ENCODE data around the gene TSPAN17. TPM values are rescaled to one million over a fixed set of nuclear protein-coding genes. Genes with fewer than 3 reads are reported as not detected.

Gene TSPAN17
- total and polyA plus RNA-seq, 2 experiments from 2014 or later, result 11.7 to 52.1 TPM

- TF ChIP-seq, protein P1, sequence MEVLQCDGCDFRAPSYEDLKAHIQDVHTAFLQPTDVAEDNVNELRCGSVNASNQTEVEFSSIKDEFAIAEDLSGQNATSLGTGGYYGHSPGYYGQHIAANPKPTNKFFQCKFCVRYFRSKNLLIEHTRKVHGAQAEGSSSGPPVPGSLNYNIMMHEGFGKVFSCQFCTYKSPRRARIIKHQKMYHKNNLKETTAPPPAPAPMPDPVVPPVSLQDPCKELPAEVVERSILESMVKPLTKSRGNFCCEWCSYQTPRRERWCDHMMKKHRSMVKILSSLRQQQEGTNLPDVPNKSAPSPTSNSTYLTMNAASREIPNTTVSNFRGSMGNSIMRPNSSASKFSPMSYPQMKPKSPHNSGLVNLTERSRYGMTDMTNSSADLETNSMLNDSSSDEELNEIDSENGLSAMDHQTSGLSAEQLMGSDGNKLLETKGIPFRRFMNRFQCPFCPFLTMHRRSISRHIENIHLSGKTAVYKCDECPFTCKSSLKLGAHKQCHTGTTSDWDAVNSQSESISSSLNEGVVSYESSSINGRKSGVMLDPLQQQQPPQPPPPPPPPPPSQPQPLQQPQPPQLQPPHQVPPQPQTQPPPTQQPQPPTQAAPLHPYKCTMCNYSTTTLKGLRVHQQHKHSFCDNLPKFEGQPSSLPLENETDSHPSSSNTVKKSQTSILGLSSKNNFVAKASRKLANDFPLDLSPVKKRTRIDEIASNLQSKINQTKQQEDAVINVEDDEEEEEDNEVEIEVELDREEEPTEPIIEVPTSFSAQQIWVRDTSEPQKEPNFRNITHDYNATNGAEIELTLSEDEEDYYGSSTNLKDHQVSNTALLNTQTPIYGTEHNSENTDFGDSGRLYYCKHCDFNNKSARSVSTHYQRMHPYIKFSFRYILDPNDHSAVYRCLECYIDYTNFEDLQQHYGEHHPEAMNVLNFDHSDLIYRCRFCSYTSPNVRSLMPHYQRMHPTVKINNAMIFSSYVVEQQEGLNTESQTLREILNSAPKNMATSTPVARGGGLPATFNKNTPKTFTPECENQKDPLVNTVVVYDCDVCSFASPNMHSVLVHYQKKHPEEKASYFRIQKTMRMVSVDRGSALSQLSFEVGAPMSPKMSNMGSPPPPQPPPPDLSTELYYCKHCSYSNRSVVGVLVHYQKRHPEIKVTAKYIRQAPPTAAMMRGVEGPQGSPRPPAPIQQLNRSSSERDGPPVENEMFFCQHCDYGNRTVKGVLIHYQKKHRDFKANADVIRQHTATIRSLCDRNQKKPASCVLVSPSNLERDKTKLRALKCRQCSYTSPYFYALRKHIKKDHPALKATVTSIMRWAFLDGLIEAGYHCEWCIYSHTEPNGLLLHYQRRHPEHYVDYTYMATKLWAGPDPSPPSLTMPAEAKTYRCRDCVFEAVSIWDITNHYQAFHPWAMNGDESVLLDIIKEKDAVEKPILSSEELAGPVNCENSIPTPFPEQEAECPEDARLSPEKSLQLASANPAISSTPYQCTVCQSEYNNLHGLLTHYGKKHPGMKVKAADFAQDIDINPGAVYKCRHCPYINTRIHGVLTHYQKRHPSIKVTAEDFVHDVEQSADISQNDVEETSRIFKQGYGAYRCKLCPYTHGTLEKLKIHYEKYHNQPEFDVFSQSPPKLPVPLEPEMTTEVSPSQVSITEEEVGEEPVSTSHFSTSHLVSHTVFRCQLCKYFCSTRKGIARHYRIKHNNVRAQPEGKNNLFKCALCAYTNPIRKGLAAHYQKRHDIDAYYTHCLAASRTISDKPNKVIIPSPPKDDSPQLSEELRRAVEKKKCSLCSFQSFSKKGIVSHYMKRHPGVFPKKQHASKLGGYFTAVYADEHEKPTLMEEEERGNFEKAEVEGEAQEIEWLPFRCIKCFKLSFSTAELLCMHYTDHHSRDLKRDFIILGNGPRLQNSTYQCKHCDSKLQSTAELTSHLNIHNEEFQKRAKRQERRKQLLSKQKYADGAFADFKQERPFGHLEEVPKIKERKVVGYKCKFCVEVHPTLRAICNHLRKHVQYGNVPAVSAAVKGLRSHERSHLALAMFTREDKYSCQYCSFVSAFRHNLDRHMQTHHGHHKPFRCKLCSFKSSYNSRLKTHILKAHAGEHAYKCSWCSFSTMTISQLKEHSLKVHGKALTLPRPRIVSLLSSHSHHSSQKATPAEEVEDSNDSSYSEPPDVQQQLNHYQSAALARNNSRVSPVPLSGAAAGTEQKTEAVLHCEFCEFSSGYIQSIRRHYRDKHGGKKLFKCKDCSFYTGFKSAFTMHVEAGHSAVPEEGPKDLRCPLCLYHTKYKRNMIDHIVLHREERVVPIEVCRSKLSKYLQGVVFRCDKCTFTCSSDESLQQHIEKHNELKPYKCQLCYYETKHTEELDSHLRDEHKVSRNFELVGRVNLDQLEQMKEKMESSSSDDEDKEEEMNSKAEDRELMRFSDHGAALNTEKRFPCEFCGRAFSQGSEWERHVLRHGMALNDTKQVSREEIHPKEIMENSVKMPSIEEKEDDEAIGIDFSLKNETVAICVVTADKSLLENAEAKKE (CRISPR knock-in tag; IDR thresholded peaks at IDR 0.05), result no peak
- TF ChIP-seq EZH2 (IDR thresholded peaks at IDR 0.05; ENCODE audit: low read depth, unreplicated experiment) (no peak), STAT1 (IDR thresholded peaks at IDR 0.05; ENCODE audit: unreplicated experiment) (no peak), NANOG (IDR thresholded peaks at IDR 0.05; ENCODE audit: borderline replicate concordance) (no peak), ZNF331 (CRISPR knock-in tag; IDR thresholded peaks at IDR 0.05; ENCODE audit: low read depth) (no peak), CREB1 (CRISPR knock-in tag; IDR thresholded peaks at IDR 0.05; ENCODE audit: low read depth) (no peak)
- TF ChIP-seq, protein P2, sequence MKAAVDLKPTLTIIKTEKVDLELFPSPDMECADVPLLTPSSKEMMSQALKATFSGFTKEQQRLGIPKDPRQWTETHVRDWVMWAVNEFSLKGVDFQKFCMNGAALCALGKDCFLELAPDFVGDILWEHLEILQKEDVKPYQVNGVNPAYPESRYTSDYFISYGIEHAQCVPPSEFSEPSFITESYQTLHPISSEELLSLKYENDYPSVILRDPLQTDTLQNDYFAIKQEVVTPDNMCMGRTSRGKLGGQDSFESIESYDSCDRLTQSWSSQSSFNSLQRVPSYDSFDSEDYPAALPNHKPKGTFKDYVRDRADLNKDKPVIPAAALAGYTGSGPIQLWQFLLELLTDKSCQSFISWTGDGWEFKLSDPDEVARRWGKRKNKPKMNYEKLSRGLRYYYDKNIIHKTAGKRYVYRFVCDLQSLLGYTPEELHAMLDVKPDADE (IDR thresholded peaks at IDR 0.05), result no peak
These were observed 40.4 kb upstream of the TSPAN17 start (continued) for GRCh38 chr5:176606875-176607274.

DNA sequence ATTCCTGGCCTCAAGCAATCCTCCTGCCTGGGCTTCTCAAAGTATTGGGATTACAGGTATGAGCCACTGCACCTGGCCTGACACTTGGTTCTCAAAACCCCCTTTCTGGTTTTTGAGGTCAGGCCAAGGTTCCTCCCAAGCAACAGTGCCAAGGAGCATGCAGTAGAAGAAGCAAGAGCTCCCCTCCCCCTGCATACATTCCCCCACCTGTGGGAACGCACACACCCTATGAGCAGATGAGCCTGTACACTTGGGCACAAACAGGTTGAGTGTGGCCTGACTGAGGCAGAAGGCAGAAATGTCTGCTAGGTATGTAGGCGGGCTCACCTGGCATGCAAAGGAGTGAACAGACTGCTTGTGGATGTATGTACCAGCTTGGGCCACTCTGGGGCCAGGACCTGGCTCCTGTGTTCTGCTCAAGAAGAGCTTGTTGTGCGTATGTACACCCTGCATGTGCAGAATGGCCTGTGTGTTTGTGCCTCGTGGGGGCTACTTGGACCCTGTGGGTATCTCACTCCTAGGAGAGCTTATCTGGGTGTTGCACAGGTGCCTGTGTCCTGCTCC, 39.1 kb upstream of the TSPAN17 start:
- H3K4me1 Mint-ChIP-seq, result peaks cover 28% of the 10 kb centered on the region
- no peaks in the 10 kb centered on the region for H3K36me3 ChIP-seq (ENCODE audit: insufficient read depth)
- ATAC-seq, result no peak
- H3K4me2 ChIP-seq, result 0 out of 2 replicates have a peak overlapping the region, but pooled peaks have one; percentile 85
- H3F3A ChIP-seq (replicated peaks; ENCODE audit: low read depth), result 0 out of 2 replicates have a peak, but pooled peaks cover 11% of the 10 kb centered on the region
- no peak for DNase-seq (ENCODE audit: low spot score)
- H3K4me3 Mint-ChIP-seq, result peak overlapping the region; percentile 92
- H3K9me3 Mint-ChIP-seq, result no peaks in the 10 kb centered on the region
- H3K4me1 ChIP-seq (ENCODE audit: insufficient read depth), result peaks cover 14% of the 10 kb centered on the region
- H3K9me2 ChIP-seq (ENCODE audit: insufficient read depth), result no peaks in the 10 kb centered on the region
- H3K4me3 ChIP-seq, result no peak overlapping the region
- peaks cover 5% of the 10 kb centered on the region for H3K27me3 ChIP-seq (ENCODE audit: insufficient read depth)
- peaks cover 22% of the 10 kb centered on the region; the same call in 1 of the 2 replicates for H4K20me1 ChIP-seq (replicated peaks; ENCODE audit: insufficient read depth)
- no peaks in the 10 kb centered on the region for H3K79me2 ChIP-seq (replicated peaks; ENCODE audit: insufficient read depth)
- peaks cover 14% of the 10 kb centered on the region for H3K27me3 Mint-ChIP-seq (ENCODE audit: insufficient read depth, low read depth, poor library complexity)
- no peaks in the 10 kb centered on the region for H3K36me3 Mint-ChIP-seq (ENCODE audit: low read depth)
- no peak overlapping the region for H3K27ac ChIP-seq (ENCODE audit: low read depth)
- H2AFZ ChIP-seq, result no peak overlapping the region
- H3K27ac Mint-ChIP-seq, result no peak overlapping the region
- no peak for TF ChIP-seq EZH2phosphoT487 (IDR thresholded peaks at IDR 0.05; ENCODE audit: unreplicated experiment)
- TF ChIP-seq POLR2AphosphoS5 (IDR thresholded peaks at IDR 0.05; ENCODE audit: low read depth), result no peak
- no peak for TF ChIP-seq REST (IDR thresholded peaks at IDR 0.05; ENCODE audit: unreplicated experiment)
